Measurements from ENCODE around the gene ZBTB44.
"Not testable (repeated sequence)": the region's sequence is repeated elsewhere in the genome, so short reads cannot be mapped to it uniquely, and the experiment has no call there.

Gene ZBTB44

DNA sequence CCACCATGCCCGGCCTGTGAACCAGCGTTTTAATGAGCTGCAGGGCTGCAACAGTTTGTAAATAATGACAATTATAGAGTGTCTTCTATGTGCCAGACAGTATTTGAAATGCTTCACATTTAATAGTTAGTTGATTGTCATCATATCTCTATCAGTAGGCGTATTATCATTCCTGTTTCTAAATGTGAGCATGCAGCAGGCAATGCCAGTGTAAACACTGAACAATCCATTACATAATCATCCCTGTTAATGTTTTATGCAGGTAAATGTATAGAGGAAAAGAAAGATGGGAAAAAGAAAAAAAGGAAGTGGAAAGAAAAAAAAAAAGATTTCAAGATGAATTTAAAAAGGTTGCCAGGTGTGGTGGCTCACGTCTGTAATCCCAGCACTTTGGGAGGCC lies 52.3 kb downstream of the ZBTB44 start:
- TF ChIP-seq POU2F2 (IDR thresholded peaks at IDR 0.05; ENCODE audit: low read depth, low read length): no peak
- FAIRE-seq: no peak
- DNase-seq (ENCODE audit: insufficient read length, low spot score): no peak

DNA sequence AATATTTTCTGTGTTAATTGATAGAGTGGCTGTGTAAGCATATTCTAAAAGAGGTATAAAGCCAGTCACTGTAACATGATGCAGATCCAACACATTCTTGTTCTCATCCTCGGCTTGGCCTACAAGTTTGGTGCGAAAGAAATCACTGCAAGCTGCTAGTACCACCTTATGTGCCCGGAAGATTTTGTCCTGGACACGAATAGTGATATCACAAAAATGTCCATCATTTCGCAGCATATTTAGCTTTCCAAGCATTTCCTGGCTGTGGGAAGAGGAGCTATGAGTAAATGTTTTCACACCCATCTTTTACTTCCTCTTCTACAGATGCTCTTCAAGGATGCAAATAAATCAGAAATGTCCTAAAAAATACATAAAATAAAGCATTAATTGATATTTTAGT lies 53.1 kb downstream of the ZBTB44 start:
- peak; percentile 47 for FAIRE-seq
- TF ChIP-seq TAF1 (IDR thresholded peaks at IDR 0.05; ENCODE audit: low read depth, low read length) (no peak), POU2F2 (IDR thresholded peaks at IDR 0.05; ENCODE audit: low read depth, low read length) (no peak), PAX5 (IDR thresholded peaks at IDR 0.05; ENCODE audit: insufficient read depth, low read length, severe bottlenecking) (no peak), POLR2A (IDR thresholded peaks at IDR 0.05; ENCODE audit: low read depth, low read length) (no peak), POLR2AphosphoS5 (IDR thresholded peaks at IDR 0.05; ENCODE audit: low read depth, low read length) (no peak)
- DNase-seq (ENCODE audit: insufficient read length, low spot score): no peak

DNA sequence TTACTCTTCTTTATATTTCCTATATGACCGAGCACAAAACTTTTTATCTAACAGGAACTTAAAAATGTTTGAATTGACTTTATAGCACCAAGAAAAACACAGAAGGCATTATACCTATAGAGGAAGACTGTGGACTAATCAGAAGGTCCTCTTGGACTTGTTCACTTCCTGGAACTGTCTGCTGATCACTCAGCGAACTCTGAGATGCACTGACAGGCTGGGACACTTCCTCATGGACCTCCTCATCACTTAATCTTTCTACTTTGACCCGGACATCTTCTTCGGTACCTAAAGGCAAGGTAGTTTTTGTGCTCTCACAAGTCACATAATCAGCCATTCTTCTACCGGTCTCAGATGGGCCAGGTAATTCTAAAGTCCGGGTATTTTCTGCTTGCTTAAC lies 54.0 kb downstream of the ZBTB44 start:
- DNase-seq (ENCODE audit: insufficient read length, low spot score) (no peak), FAIRE-seq (no peak)
- no peak for TF ChIP-seq POU2F2 (IDR thresholded peaks at IDR 0.05; ENCODE audit: low read depth, low read length)
- no peak for TF ChIP-seq POLR2AphosphoS5 (IDR thresholded peaks at IDR 0.05; ENCODE audit: low read depth, low read length)
- TF ChIP-seq POLR2A (IDR thresholded peaks at IDR 0.05; ENCODE audit: low read depth, low read length): no peak
- no peak for TF ChIP-seq SPI1 (IDR thresholded peaks at IDR 0.05; ENCODE audit: low read depth, low read length)
- no peak for TF ChIP-seq PAX5 (IDR thresholded peaks at IDR 0.05; ENCODE audit: insufficient read depth, low read length, severe bottlenecking)
- no peak for TF ChIP-seq TAF1 (IDR thresholded peaks at IDR 0.05; ENCODE audit: low read depth, low read length)

DNA sequence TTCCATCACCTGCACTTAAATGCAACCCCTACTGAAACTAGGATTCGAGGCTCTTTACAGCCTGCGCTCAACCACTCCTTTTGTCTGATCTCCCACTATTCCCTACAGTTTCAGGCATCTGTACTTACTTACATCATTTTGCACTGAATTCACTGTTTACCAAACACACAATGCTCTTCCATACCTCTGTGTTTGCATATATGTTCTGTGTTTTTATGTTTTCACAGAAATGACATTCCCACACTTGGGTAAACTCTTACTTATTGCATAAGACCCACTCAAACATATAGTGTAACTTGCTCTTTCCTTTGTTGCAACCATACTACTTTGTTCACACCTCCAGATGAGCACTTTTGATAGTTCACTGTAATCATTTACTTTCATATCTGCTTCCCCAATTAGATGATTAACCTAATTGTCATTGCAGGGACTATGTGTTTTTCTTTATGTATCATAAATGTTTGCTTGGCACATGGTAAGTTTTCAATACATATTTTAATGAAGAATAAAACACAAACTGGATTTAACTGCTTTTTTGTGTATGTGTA lies 54.6 kb downstream of the ZBTB44 start:
- TF ChIP-seq POU2F2 (IDR thresholded peaks at IDR 0.05; ENCODE audit: low read depth, low read length) (no peak), POLR2A (IDR thresholded peaks at IDR 0.05; ENCODE audit: low read depth, low read length) (no peak), PAX5 (IDR thresholded peaks at IDR 0.05; ENCODE audit: insufficient read depth, low read length, severe bottlenecking) (no peak), TAF1 (IDR thresholded peaks at IDR 0.05; ENCODE audit: low read depth, low read length) (no peak), SPI1 (IDR thresholded peaks at IDR 0.05; ENCODE audit: low read depth, low read length) (no peak), POLR2AphosphoS5 (IDR thresholded peaks at IDR 0.05; ENCODE audit: low read depth, low read length) (no peak)
- FAIRE-seq: peak; percentile 31
- no peak for DNase-seq (ENCODE audit: insufficient read length, low spot score)

DNA sequence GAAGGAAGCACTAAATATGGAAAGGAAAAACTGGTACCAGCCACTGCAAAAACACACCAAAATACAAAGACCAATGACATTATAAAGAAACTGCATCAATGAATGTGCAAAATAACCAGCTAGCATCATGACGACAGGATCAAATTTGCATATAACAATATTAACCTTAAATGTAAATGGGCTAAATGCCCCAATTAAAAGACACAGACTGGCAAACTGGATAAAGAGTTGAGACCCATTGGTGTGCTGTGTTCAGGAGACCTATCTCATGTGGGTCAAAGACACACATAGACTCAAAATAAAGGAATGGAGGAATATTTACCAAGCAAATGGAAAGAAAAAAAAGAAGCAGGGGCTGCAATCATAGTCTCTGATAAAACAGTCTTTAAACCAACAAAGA lies 63.0 kb downstream of the ZBTB44 start:
- FAIRE-seq: not testable (repeated sequence)

DNA sequence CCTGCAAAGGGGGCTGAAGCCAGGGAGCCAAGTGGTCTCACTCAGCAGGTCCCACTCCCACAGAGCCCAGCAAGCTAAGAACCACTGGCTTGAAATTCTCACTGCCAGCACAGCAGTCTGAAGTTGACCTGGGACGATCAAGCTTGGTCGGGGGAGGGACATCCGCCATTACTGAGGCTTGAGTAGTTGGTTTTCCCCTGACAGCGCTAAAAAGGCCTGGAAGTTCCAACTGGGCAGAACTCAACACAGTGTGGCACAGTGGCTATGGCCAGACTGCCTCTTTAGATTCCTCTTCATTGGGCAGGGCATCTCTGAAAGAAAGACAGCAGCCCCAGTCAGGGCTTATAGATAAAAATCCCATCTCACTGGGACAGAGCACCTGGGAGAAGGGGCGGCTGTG lies 64.8 kb downstream of the ZBTB44 start:
- not testable (repeated sequence) for DNase-seq (ENCODE audit: insufficient read length, low spot score); FAIRE-seq

More for the DNA sequence above, 63.0 kb downstream of the ZBTB44 start:
- DNase-seq (ENCODE audit: insufficient read length, low spot score): not testable (repeated sequence)

DNA sequence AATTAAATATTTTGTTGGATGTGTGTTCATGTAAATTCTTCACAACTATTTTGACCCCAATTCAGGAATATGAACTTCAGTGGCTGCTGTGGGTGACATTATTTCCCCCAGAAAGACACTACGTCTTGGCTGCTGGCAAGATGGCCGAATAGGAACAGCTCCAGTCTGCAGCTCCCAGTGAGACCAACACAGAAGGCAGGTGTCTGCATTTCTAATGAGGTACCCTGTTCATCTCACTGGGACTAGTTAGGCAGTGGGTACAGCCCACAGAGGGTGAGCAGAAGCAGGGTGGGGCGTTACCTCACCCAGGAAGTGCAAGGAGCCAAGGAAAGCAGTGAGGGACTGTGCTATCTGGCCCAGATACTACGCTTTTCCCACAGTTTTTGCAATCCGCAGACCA lies 65.3 kb downstream of the ZBTB44 start:
- TF ChIP-seq POU2F2 (IDR thresholded peaks at IDR 0.05; ENCODE audit: low read depth, low read length): no peak
- TF ChIP-seq SPI1 (IDR thresholded peaks at IDR 0.05; ENCODE audit: low read depth, low read length): no peak
- TF ChIP-seq POLR2AphosphoS5 (IDR thresholded peaks at IDR 0.05; ENCODE audit: low read depth, low read length): no peak
- no peak for TF ChIP-seq PAX5 (IDR thresholded peaks at IDR 0.05; ENCODE audit: insufficient read depth, low read length, severe bottlenecking)
- TF ChIP-seq TAF1 (IDR thresholded peaks at IDR 0.05; ENCODE audit: low read depth, low read length): no peak
- TF ChIP-seq POLR2A (IDR thresholded peaks at IDR 0.05; ENCODE audit: low read depth, low read length): no peak
- DNase-seq (ENCODE audit: insufficient read length, low spot score): no peak
- FAIRE-seq: no peak

DNA sequence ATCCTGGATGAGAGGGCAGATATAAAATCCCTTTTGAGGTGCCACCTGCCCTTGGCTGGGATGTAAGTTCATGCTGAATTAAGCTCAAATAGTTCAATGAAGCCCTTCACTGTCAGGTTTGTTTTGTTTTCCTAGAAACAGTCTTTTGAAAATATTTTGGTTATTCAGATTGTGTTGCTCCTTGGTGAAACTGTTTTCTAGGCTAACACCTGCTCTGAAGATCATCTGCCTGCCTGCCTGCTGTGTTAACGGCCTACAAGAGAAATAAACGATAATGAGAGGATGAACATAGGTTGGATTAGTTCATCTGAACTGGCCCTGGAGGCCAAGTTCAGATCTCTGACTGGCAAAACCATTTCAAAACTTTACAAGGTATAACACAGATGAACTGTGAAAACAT lies 67.4 kb downstream of the ZBTB44 start:
- FAIRE-seq: no peak
- no peak for DNase-seq (ENCODE audit: insufficient read length, low spot score)
- TF ChIP-seq POU2F2 (IDR thresholded peaks at IDR 0.05; ENCODE audit: low read depth, low read length): no peak
- no peak for TF ChIP-seq SPI1 (IDR thresholded peaks at IDR 0.05; ENCODE audit: low read depth, low read length)
- no peak for TF ChIP-seq TAF1 (IDR thresholded peaks at IDR 0.05; ENCODE audit: low read depth, low read length)
- no peak for TF ChIP-seq PAX5 (IDR thresholded peaks at IDR 0.05; ENCODE audit: insufficient read depth, low read length, severe bottlenecking)
- no peak for TF ChIP-seq POLR2AphosphoS5 (IDR thresholded peaks at IDR 0.05; ENCODE audit: low read depth, low read length)

DNA sequence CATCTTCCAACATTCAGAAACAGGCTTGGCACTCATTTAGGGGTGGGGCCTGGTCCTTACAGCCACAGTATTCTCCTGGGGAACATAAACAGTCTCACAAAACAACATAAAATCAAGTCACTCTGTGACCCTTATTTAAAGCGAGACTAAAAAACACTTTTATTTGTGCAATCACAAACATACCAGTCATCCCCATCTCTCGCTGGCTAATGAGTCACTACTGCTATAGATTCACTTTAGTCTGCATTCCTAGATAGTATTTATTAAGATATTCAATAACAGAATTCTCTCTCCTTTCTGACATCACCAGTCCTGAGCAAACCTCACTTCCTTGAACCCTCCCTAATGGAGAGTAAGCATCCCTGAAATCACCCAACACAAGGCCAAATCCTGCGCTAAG lies 68.0 kb downstream of the ZBTB44 start:
- DNase-seq (ENCODE audit: insufficient read length, low spot score) (no peak), FAIRE-seq (no peak)
- TF ChIP-seq SPI1 (IDR thresholded peaks at IDR 0.05; ENCODE audit: low read depth, low read length): no peak
- no peak for TF ChIP-seq POLR2A (IDR thresholded peaks at IDR 0.05; ENCODE audit: low read depth, low read length)
- no peak for TF ChIP-seq TAF1 (IDR thresholded peaks at IDR 0.05; ENCODE audit: low read depth, low read length)
- no peak for TF ChIP-seq POLR2AphosphoS5 (IDR thresholded peaks at IDR 0.05; ENCODE audit: low read depth, low read length)
- TF ChIP-seq POU2F2 (IDR thresholded peaks at IDR 0.05; ENCODE audit: low read depth, low read length): no peak
- no peak for TF ChIP-seq PAX5 (IDR thresholded peaks at IDR 0.05; ENCODE audit: insufficient read depth, low read length, severe bottlenecking)

DNA sequence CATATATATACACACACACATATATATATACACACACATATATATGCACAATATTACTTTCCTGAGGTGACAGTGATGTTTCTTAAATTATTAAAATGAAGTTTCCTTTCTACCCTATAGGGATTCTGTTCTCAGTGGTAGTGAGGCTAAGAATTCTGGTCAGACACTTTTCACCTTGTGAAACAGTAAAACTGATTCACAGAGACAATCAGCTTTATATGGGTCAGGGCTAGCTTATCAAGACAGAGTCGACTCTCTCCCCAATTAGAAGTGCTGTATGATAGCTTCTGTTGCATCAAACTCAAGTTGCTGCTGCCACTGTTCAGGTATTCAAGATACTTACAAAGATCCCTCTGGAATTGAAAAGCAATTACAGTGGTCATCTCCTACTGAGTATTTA lies 68.4 kb downstream of the ZBTB44 start:
- FAIRE-seq: no peak

DNA sequence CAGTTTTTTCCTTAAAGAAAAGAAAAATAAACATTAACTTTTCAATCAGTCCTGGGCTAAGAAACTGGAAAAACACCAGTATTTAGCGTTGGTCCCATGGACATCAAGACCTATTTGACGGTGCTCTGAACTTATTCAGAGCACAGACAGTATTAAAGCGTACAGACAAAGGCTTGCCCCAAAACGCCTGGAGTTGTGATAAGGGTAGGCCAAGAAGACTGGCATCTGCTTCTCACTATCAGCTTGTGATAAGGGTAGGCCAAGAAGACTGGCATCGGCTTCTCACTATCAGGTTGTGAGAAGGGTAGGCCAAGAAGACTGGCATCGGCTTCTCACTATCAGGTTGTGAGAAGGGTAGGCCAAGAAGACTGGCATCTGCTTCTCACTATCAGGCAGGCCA lies 69.3 kb downstream of the ZBTB44 start:
- DNase-seq (ENCODE audit: insufficient read length, low spot score); FAIRE-seq: not testable (repeated sequence)

More for the DNA sequence above, 68.4 kb downstream of the ZBTB44 start:
- DNase-seq (ENCODE audit: insufficient read length, low spot score): no peak
- TF ChIP-seq PAX5 (IDR thresholded peaks at IDR 0.05; ENCODE audit: insufficient read depth, low read length, severe bottlenecking) (no peak), TAF1 (IDR thresholded peaks at IDR 0.05; ENCODE audit: low read depth, low read length) (no peak), POLR2AphosphoS5 (IDR thresholded peaks at IDR 0.05; ENCODE audit: low read depth, low read length) (no peak), SPI1 (IDR thresholded peaks at IDR 0.05; ENCODE audit: low read depth, low read length) (no peak), POU2F2 (IDR thresholded peaks at IDR 0.05; ENCODE audit: low read depth, low read length) (no peak), POLR2A (IDR thresholded peaks at IDR 0.05; ENCODE audit: low read depth, low read length) (no peak)

All from GM12891 (cell line).